K562 (cell line): Measurements from ENCODE around the gene MUC5B. TPM values are rescaled to one million over a fixed set of nuclear protein-coding genes. Genes with fewer than 3 reads are reported as not detected.

Experiments
- ATAC-seq: fragments of 200-7000 bp; cut with Tn5 transposase; 3 replicates; pipeline ENCODE4 v1.9.1; 2020; ENCODE audit warnings: moderate library complexity
- BruUV-seq: library from RNA; stranded (reverse); fragments of 400-500 nt; replicated peaks from 2 replicates; lab custom pipeline; 2021; lab: Mats Ljungman, UMichigan
- CTCF ChIA-PET: fragments of 300-600 bp; formaldehyde crosslinking; extraction: SDS; loops from one replicate; lab custom pipeline; 2021; ENCODE audit warnings: low intra/inter-chr PET ratio; lab: Yijun Ruan, JAX
- POLR2A ChIA-PET: fragments of 300-600, 350-650 bp; sonication (Branson Sonifier 250); formaldehyde crosslinking; extraction: SDS; loops from one replicate; lab custom pipeline; 2021; ENCODE audit warnings: antibody characterized with exemption, inconsistent platforms; lab: Yijun Ruan, JAX
- DNase-seq, 4 experiments: peaks; one replicate each; pipeline versions ENCODE4 v3.0.0 to v3.0.0-alpha.2; 2011 to 2018; ENCODE audit warnings: low spot score in 3 of 4, mixed read lengths in 3 of 4; ENCODE audit errors: extremely low read depth in 1 of 4
- FAIRE-seq: peaks from 2 replicates; lab custom pipeline; 2011; peaks lifted over from hg19 to GRCh38; lab: Jason Lieb, UNC
- H2AFZ ChIP-seq: 2 replicates; pipeline ENCODE4 v1.6.0; 2011; ENCODE audit warnings: low read depth, low read length, control low read depth, inconsistent platforms
- H3K27ac ChIP-seq: fragments of 200-600 bp; 3 replicates; pipeline ENCODE4 v1.8.0; 2011; ENCODE audit warnings: low read depth, mild to moderate bottlenecking, control low read depth, inconsistent platforms, low read length, moderate library complexity, mixed read lengths; ENCODE audit errors: extremely low read depth
- H3K27me3 ChIP-seq, 2 experiments: fragments of 300-600 bp in 1 of 2; 2 replicates in 1 of 2; 3 replicates in 1 of 2; pipeline versions ENCODE4 v1.6.0 to v1.8.0; 2011; ENCODE audit warnings: inconsistent platforms in 2 of 2, low read length in 2 of 2, mild to moderate bottlenecking in 1 of 2, mixed read lengths in 1 of 2, moderate library complexity in 1 of 2; ENCODE audit not compliant: control insufficient read depth in 2 of 2, insufficient read depth in 2 of 2
- H3K36me3 ChIP-seq: fragments of 300-600 bp; 3 replicates; pipeline ENCODE4 v1.8.0; 2011; ENCODE audit warnings: mild to moderate bottlenecking, low read length, inconsistent platforms; ENCODE audit not compliant: control insufficient read depth, insufficient read depth
- H3K4me1 ChIP-seq, 2 experiments: fragments of 200-600 bp in 1 of 2; replicated peaks in 1 of 2; 2 replicates in 1 of 2; 3 replicates in 1 of 2; pipeline versions ENCODE4 v1.5.1 to v1.8.0; 2011; ENCODE audit warnings: inconsistent platforms in 2 of 2, low read length in 2 of 2, mild to moderate bottlenecking in 1 of 2, mixed read lengths in 1 of 2, moderate library complexity in 1 of 2; ENCODE audit not compliant: control insufficient read depth in 2 of 2, insufficient read depth in 2 of 2
- H3K4me2 ChIP-seq: 2 replicates; pipeline ENCODE4 v1.6.1; 2011; ENCODE audit warnings: low read length, control low read depth, inconsistent platforms, mixed read lengths; ENCODE audit not compliant: insufficient read depth
- H3K4me3 ChIP-seq: fragments of 200-600 bp; sonication (generic), shearing (Covaris generic); 2 replicates; pipeline ENCODE4 v1.5.1; 2016; ENCODE audit warnings: control low read depth, inconsistent platforms
- H3K79me2 ChIP-seq: fragments of 200-600 bp; 3 replicates; pipeline ENCODE4 v1.8.0; 2011; ENCODE audit warnings: low read length, inconsistent platforms; ENCODE audit not compliant: control insufficient read depth, insufficient read depth
- H3K9ac ChIP-seq, 2 experiments: 2 replicates each; pipeline versions ENCODE4 v1.6.0 to v1.6.1; 2011; ENCODE audit warnings: low read depth in 2 of 2, low read length in 2 of 2, control low read depth in 1 of 2, inconsistent platforms in 1 of 2, mild to moderate bottlenecking in 1 of 2, mixed read lengths in 1 of 2; ENCODE audit not compliant: insufficient read depth in 1 of 2
- H3K9me1 ChIP-seq: one replicate; pipeline ENCODE4 v1.6.0; 2011; ENCODE audit warnings: inconsistent platforms, mild to moderate bottlenecking, low read length, moderate library complexity; ENCODE audit not compliant: control insufficient read depth, insufficient read depth
- H3K9me3 ChIP-seq: replicated peaks from 2 replicates; pipeline ENCODE4 v1.5.1; 2011; ENCODE audit warnings: low read depth, low read length, inconsistent platforms; ENCODE audit not compliant: control insufficient read depth, insufficient read depth
- H4K20me1 ChIP-seq: replicated peaks from 2 replicates; pipeline ENCODE4 v1.6.1; 2011; ENCODE audit warnings: low read length, inconsistent platforms, mixed read lengths; ENCODE audit not compliant: control insufficient read depth, insufficient read depth
- POLR2G ChIP-seq: fragments of 200-400 bp; formaldehyde crosslinking; IDR thresholded peaks from 2 replicates; pipeline ENCODE4 v1.6.1; 2017; ENCODE audit warnings: low read depth, mild to moderate bottlenecking, antibody characterized with exemption, low read length, moderate library complexity
- ZBTB11 ChIP-seq, 3 experiments: fragments of 200-800 bp in 1 of 3; fragments of 250-450 bp in 1 of 3; fragments of 450-650 bp in 1 of 3; sonication (Bioruptor Pico) in 1 of 3; sonication (Bioruptor generic) in 1 of 3; formaldehyde crosslinking in 1 of 3; IDR thresholded peaks; 2 replicates each; pipeline versions ENCODE4 v1.6.1 to v1.8.0; 2016 to 2022; ENCODE audit warnings: mild to moderate bottlenecking in 2 of 3, missing genetic modification characterization in 2 of 3, missing compliant biosample characterization in 1 of 3, moderate library complexity in 1 of 3
- WGBS: fragments of 100-300 bp; shearing (Covaris generic); methylation state at CpG from one replicate; pipeline ENCODE4 v1.1.6; 2016; ENCODE audit warnings: low coverage, mixed read lengths; ENCODE audit not compliant: insufficient coverage; ENCODE audit errors: missing lambda C conversion rate; 5-methylcytosine and 5-hydroxymethylcytosine counted together
- in situ Hi-C: fragments of 300-500 bp; cut with MboI; formaldehyde crosslinking; loops from 4 replicates; pipeline ENCODE4 v1.15.0; 2018; ENCODE audit warnings: inconsistent platforms, mixed read lengths
- intact Hi-C: fragments of 100-400 bp; cut with micrococcal nuclease; formaldehyde crosslinking; loops from 2 replicates; pipeline ENCODE4 v1.14.2; 2022
- polyA plus RNA-seq, 8 experiments: library from polyadenylated mRNA; depleted of rRNA in 4 of 8; stranded (reverse) in 5 of 8; unstranded in 3 of 8; fragments of >200 nt; fragmentation: Nextera tagmentation in 2 of 8; fragmentation: Illumina TruSeq in 1 of 8; extraction: Ambion mirVana in 2 of 8; extraction: Trizol in 1 of 8; gene quantifications; 2 replicates each; pipeline versions ENCODE4 v1.2.1 to v1.2.3, GENCODE V29; 2011 to 2014; ENCODE audit warnings: inconsistent platforms in 1 of 8, missing spikeins in 1 of 8
- total RNA-seq, 7 experiments: library from RNA; depleted of rRNA in 6 of 7; stranded (reverse); fragments of >200 nt in 6 of 7; fragmentation: Illumina TruSeq in 2 of 7; extraction: Trizol in 2 of 7; gene quantifications; 2 replicates each; pipeline versions ENCODE4 v1.2.1 to v1.2.3, GENCODE V29; 2011 to 2021; ENCODE audit warnings: low replicate concordance in 1 of 7

The MUC5B gene
- total and polyA plus RNA-seq, 9 of the 15 experiments (the other 6 are each of a cell fraction or from before 2014, with no cell fraction given) = 0.04 to 0.95 TPM; not detected in 7

- in situ Hi-C loops (no loop called here), intact Hi-C loops (no loop called here)
- Histone ChIP-seq H3K4me3 (no peak overlapping the region), H3K27me3 (no peaks in the 10 kb centered on the region), H3K79me2 (no peaks in the 10 kb centered on the region), H3K4me2 (no peak overlapping the region), H3K4me1 (peaks cover 0 to 12% of the 10 kb centered on the region in 2 experiments; a peak in 1 of 5 replicates), H3K27ac (no peak overlapping the region), H4K20me1 (no peaks in the 10 kb centered on the region), H2AFZ (no peak overlapping the region), H3K9me1 (peaks cover 8% of the 10 kb centered on the region), H3K36me3 (peaks cover 43% of the 10 kb centered on the region; the same call in 2 of the 3 replicates), H3K9ac (no peak overlapping the region), H3K9me3 (no peaks in the 10 kb centered on the region)
- DNase-seq (no peak), ATAC-seq (no peak), FAIRE-seq (no peak)
- ChIA-PET POLR2A (interaction anchor here (0.5 kb wide), 1 partner anchor 291 kb away, joined by 3 read pairs; no protein-coding TSS in a partner anchor), CTCF (no interaction called here)
- WGBS = 85% methylated on average over 32 of the region's 46 CpGs
- TF ChIP-seq POLR2G (0 out of 2 replicates have a peak, but pooled peaks have one; percentile 18), ZBTB11 (CRISPR knock-in tag; IDR thresholded peaks at IDR 0.05) (no peak)
- no TSS peak for BruUV-seq
Observed at GRCh38 chr11:1280116-1281035, 57.5 kb downstream of the MUC5B start.
